SIG-M5 treated with dmso at 0.1 percent for 504 hours (cell line): ENCODE data around the gene ALG11.
"Not testable (repeated sequence)": the region's sequence is repeated elsewhere in the genome, so short reads cannot be mapped to it uniquely, and the experiment has no call there.

Experiments used
- DNase-seq: peaks from one replicate; lab custom pipeline; 2025; ENCODE audit not compliant: unreplicated experiment; lab: John Stamatoyannopoulos, UW

Gene ALG11

GRCh38 chr13:52011632-52012511 is at the start of gene ALG11:
Gene ALG11, plus strand, starts transcription at chr13:52012398. Its CDS starts 21 bp downstream, at chr13:52012419.
- peak; percentile 96 for DNase-seq

- no peak for DNase-seq
Measured at GRCh38 chr13:51966186-51966585, 46.0 kb upstream of the ALG11 start.

GRCh38 chr13:51967482-51968446 is 44.4 kb upstream of the ALG11 start:
- no peak for DNase-seq

GRCh38 chr13:51970349-51970748 is 41.8 kb upstream of the ALG11 start:
- DNase-seq: no peak

GRCh38 chr13:51971520-51972426 is 40.4 kb upstream of the ALG11 start:
- DNase-seq: no peak

- no peak for DNase-seq
Measured at GRCh38 chr13:51974482-51974881, 37.7 kb upstream of the ALG11 start.

- DNase-seq: no peak
Measured at GRCh38 chr13:51976423-51976822, 35.8 kb upstream of the ALG11 start.

GRCh38 chr13:51976890-51977289 is 35.3 kb upstream of the ALG11 start:
- no peak for DNase-seq

- DNase-seq: no peak
Measured at GRCh38 chr13:51977625-51978024, 34.6 kb upstream of the ALG11 start.

GRCh38 chr13:51978796-51979556 is 33.2 kb upstream of the ALG11 start:
- no peak for DNase-seq

GRCh38 chr13:51980908-51981307 is 31.3 kb upstream of the ALG11 start:
- DNase-seq: no peak

- DNase-seq: no peak
Measured at GRCh38 chr13:51981355-51981754, 30.8 kb upstream of the ALG11 start.

- DNase-seq: not testable (repeated sequence)
Measured at GRCh38 chr13:51983292-51983691, 28.9 kb upstream of the ALG11 start.

GRCh38 chr13:51984904-51985303 is 27.3 kb upstream of the ALG11 start:
- DNase-seq: not testable (repeated sequence)

- no peak for DNase-seq
Measured at GRCh38 chr13:51988988-51989618, 23.1 kb upstream of the ALG11 start.

GRCh38 chr13:51993713-51994112 is 18.5 kb upstream of the ALG11 start:
- no peak for DNase-seq

- DNase-seq: no peak
Measured at GRCh38 chr13:51995677-51996551, 16.3 kb upstream of the ALG11 start.

- no peak for DNase-seq
Measured at GRCh38 chr13:51996641-51997040, 15.6 kb upstream of the ALG11 start.
